Suprapubic skin (tissue), 4 donors: ENCODE data around the gene TMBIM4.

Source experiments
- POLR2A ChIP-seq, 2 donors: fragments of 450-650 bp; IDR thresholded peaks; one replicate each; pipeline ENCODE4 v1.6.1; 2017; ENCODE audit warnings: antibody characterized with exemption in 2 of 2, mild to moderate bottlenecking in 2 of 2, moderate library complexity in 2 of 2
- POLR2AphosphoS5 ChIP-seq, 3 donors: sonication (generic); formaldehyde crosslinking; IDR thresholded peaks; one replicate each; pipeline ENCODE4 v1.6.1; 2017; ENCODE audit warnings: antibody characterized with exemption in 3 of 3
- TF ChIP-seq, protein P1 (sequence below), 2 donors: fragments of 200-600 bp in 1 of 2; fragments of 450-650 bp in 1 of 2; sonication (generic) in 1 of 2; IDR thresholded peaks; one replicate each; pipeline ENCODE4 v1.5.1; 2016 to 2019; ENCODE audit warnings: antibody characterized with exemption in 2 of 2, mild to moderate bottlenecking in 1 of 2, moderate library complexity in 1 of 2

GRCh38 chr12:66132408-66132807 is 37.4 kb downstream of the TMBIM4 start:
- TF ChIP-seq, protein P1, sequence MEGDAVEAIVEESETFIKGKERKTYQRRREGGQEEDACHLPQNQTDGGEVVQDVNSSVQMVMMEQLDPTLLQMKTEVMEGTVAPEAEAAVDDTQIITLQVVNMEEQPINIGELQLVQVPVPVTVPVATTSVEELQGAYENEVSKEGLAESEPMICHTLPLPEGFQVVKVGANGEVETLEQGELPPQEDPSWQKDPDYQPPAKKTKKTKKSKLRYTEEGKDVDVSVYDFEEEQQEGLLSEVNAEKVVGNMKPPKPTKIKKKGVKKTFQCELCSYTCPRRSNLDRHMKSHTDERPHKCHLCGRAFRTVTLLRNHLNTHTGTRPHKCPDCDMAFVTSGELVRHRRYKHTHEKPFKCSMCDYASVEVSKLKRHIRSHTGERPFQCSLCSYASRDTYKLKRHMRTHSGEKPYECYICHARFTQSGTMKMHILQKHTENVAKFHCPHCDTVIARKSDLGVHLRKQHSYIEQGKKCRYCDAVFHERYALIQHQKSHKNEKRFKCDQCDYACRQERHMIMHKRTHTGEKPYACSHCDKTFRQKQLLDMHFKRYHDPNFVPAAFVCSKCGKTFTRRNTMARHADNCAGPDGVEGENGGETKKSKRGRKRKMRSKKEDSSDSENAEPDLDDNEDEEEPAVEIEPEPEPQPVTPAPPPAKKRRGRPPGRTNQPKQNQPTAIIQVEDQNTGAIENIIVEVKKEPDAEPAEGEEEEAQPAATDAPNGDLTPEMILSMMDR (IDR thresholded peaks at IDR 0.05) = no peak
- TF ChIP-seq POLR2AphosphoS5 (IDR thresholded peaks at IDR 0.05) (no peak), POLR2A (IDR thresholded peaks at IDR 0.05) (no peak)
